Stimulated activated CD4-positive, alpha-beta T cell treated with anti-CD3 and anti-CD28 coated beads, TNF-alpha, amount 100 ng/mL, for 24 hours (primary cell): ENCODE measurements around the gene GPR157.

Experiments used
- DNase-seq, 3 experiments: peaks; one replicate each; pipeline ENCODE4 v3.0.0-alpha.2; 2020; ENCODE audit warnings: low read depth in 3 of 3

Gene GPR157

DNA sequence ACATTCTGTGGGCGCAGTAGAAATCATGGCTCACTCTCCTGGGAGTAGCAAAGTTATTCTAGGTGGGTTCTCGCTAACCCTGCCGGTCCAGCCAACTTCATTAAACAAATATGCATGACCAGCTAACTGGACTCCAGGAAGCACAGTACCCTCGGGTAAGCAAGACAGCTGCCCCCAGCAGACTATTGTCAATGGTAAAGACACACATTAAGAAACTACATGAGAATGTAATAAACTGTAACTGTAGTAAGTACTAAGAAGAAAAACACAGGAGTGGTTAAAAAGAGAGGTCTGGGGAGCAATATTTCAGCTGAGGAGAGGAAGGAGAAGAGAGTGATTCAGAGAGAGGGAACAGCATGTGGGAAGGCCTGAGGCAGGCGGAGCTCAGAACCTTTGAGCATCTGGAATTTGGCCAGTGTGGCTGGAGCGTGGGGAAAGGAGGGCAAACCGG is 66.9 kb downstream of the GPR157 start:
- no peak for DNase-seq

DNA sequence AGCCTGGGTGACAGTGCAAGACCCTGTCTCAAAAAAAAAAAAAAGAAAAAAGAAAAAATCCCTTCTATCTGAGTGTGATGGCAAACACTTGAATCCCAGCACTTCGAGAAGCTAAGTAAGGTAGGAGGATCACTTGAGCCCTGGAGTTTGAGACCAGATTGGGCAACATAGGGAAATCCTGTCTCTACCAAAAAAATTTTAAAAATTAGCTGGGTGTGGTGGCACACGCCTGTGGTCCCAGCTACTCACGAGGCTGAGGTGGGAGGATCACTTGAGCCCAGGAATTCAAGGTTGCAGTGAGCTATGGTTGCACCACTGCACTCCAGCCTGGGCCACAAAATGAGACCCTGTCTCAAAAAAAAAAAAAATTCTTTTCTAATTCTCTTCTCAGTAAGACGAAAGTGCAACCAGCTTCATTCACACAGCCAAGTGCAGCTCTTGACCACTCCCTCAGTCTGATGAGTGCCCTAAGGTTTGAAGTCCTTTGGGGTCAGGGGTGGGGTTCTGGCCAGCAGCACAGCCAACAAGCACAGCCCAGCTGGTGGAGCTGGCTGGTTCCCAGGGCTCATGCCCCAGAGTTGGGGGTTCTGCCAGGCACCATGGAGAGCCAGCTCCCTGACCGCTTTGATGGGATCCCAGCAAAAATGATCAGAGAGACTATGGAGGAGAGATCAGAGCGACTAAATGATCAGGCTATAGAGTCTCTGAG is 67.5 kb downstream of the GPR157 start:
- DNase-seq, result no peak

DNA sequence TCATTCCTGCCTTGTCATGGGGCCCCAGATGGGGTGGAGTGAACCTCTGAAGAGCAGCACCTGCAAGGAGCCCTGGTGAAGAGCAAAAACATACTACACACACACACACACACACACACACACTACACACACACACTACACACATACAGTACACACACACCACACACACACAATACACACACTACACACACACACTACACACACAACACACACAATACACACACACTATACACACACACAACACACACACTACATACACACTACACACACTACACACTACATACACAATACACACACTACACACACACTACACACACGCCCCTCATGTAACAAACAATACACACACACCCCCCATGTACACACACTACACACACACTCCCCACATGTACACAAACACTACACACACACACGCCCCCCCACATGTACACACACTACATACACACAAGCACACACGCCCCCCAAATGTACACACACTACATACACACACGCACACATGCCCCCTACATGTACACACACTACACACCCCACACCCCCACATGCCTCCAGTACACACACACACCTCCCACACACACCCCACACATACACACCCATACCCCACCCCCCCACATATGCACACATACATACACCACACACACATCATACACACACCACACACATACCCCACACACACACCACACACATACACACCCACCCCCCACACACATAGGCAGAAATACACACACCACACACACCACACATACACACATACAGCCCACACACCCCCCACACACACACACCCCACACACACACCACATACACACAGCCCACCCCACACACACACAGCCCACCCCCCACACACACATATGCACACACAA is 68.8 kb downstream of the GPR157 start:
- DNase-seq, result no peak

DNA sequence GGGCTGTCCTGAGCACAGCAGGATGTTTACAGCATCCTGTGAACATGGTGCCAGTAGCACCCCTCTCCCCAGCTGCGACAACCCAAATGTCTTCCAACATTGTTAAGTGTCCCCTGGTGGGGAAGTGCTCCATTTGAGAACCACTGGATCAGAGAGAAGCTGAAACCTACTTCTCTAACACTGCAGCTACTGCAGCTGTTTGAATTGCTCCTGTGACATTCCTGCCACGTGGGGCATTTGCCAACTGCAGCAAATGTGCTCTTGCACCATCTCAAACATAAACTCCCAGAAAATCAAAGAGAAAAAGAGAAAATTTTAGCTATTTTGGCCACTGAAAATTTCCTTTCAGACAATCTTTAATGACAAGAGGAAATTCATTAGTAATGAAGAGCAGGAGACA is 70.4 kb downstream of the GPR157 start:
- DNase-seq, result no peak

DNA sequence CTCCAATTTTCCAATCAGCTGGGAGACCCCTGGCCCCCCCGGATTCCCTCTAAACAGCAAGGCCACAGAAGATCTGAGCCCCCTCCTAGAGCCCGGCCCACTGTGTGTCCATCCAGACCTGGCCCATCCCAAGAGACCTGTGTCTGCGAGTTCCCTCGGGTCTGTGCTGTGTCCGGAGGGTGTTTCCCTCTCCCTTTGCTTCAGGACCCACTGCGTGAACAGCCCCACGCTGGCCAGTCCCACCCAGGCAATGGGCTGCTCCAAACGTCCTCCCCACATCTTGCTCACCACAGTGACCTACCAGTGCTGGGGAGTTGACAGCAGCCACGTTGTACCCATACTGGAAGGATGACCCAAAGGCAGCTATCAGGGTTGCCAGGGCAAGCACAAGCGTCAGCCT is 71.1 kb downstream of the GPR157 start:
- DNase-seq, result no peak

DNA sequence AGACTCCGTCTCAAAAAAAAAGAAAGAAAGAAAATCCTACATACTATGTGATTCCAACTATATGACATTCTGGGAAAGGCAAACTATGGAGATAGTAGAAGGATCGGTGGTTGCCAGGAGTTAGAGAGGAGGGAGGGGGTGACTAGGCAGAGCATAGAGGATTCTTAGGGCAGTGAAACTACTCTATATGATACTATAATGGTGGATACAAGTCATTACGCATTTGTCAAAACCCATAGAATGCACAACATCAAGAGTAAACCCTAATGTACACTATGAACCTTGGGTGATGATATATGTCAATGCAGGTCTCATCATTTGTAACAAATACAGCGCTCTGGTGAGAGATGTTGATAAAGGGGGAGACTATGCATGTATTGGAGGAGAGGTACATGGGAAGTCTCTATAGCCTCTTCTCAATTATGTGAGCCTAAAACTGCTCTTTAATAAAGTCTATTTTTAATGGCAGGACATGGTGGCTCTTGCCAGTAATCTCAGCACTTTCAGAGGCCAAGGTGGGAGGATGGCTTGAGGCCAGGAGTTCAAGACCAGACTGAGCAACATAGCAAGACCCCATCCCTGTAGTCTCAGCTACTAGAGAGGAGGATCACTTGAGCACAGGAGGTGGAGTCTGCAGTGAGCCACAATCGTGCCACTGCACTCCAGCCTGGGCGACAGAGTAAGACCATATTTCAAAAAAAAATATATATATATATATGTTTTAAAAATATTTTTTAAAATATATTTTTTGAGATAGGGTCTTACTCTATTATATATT is 76.4 kb downstream of the GPR157 start:
- no peak for DNase-seq

DNA sequence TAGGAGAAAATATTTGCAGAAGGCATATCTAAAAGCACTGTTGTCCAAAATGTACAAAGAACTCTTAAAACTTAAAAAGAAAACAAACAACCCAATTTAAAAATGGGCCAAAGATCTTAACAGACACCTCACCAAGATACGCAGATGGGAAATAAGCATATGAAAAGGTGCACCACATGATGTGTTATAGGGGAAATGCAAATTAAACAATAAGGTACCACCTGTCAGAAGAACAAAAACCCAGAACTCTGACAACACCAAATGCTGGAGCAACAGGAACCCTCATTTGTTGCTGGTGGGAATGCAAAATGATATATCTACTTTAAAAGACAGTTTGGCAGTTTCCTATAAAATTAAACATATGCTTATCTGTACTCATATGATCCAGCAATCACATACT is 77.5 kb downstream of the GPR157 start:
- DNase-seq, result no peak

DNA sequence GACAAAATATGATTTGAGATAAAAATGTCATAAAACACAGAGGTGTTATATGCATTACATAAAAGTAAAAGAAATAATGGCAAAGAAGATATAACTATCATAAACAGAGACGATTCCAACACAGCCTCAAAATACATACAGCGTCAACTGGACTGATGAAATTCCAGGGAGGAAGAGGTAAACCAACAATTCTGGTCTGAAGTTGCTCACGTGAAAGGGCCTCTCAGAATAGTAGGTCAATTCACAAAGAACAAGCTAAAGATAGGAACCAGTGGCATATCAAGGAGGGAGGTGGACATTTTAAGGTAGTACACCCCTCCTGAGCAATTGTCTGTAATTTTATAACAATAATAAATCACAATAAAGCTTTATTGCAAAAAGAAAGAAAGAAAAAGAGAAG is 78.1 kb downstream of the GPR157 start:
- DNase-seq, result no peak
